Stimulated activated naive CD4-positive, alpha-beta T cell (primary cell): ENCODE data around the gene CYTH4.

Experiments used
- DNase-seq, 6 experiments: peaks; one replicate each; lab custom pipeline; 2025; lab: John Stamatoyannopoulos, UW

CYTH4 gene

GRCh38 chr22:37344735-37345449 lies 62.6 kb downstream of the CYTH4 start:
- DNase-seq = no peak

GRCh38 chr22:37345863-37346504 lies 63.7 kb downstream of the CYTH4 start:
- DNase-seq = no peak

GRCh38 chr22:37346505-37346895 lies 64.2 kb downstream of the CYTH4 start:
- no peak for DNase-seq

- no peak for DNase-seq
These were observed 66.9 kb downstream of the CYTH4 start for GRCh38 chr22:37349043-37349814.

GRCh38 chr22:37351232-37351631 lies 68.9 kb downstream of the CYTH4 start:
- no peak for DNase-seq

GRCh38 chr22:37352481-37352880 lies 70.2 kb downstream of the CYTH4 start:
- no peak for DNase-seq

- no peak for DNase-seq
These were observed 71.5 kb downstream of the CYTH4 start for GRCh38 chr22:37353839-37354238.

- no peak for DNase-seq
These were observed 72.0 kb downstream of the CYTH4 start for GRCh38 chr22:37354261-37354660.

- no peak for DNase-seq
These were observed 72.4 kb downstream of the CYTH4 start for GRCh38 chr22:37354670-37355069.

GRCh38 chr22:37355174-37355573 lies 72.9 kb downstream of the CYTH4 start:
- no peak for DNase-seq

- no peak for DNase-seq
These were observed 74.6 kb downstream of the CYTH4 start for GRCh38 chr22:37356922-37357321.

GRCh38 chr22:37357446-37358075 lies 75.3 kb downstream of the CYTH4 start:
- no peak for DNase-seq

GRCh38 chr22:37358386-37358785 lies 76.1 kb downstream of the CYTH4 start:
- DNase-seq = no peak

- no peak for DNase-seq
These were observed 76.6 kb downstream of the CYTH4 start for GRCh38 chr22:37358917-37359316.

- DNase-seq = no peak
These were observed 80.3 kb downstream of the CYTH4 start for GRCh38 chr22:37362621-37363020.

- DNase-seq = no peak
These were observed 81.1 kb downstream of the CYTH4 start for GRCh38 chr22:37363261-37363992.
